Measurements from ENCODE around the gene COA4.

The COA4 gene

DNA sequence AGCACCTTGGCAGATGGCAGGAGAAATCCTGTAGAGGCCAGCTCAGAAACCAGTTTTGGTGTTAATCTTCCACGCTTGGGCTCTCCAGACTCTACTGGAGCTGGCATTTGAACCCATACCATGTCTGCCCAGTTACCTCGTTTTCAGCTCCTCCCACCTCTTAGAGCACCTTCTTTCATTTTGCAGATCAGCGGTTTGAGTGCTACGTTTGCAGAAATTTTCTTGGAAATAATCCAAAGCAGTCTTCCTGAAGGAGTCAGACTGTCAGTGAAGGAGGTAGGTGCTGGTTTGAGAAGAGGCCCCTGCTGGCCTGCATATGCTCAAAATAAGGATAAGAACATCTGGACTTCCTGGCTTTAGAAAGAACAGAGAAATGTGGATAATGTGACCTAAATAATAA is 13.7 kb downstream of the COA4 start:
- DNase-seq: no peak

DNA sequence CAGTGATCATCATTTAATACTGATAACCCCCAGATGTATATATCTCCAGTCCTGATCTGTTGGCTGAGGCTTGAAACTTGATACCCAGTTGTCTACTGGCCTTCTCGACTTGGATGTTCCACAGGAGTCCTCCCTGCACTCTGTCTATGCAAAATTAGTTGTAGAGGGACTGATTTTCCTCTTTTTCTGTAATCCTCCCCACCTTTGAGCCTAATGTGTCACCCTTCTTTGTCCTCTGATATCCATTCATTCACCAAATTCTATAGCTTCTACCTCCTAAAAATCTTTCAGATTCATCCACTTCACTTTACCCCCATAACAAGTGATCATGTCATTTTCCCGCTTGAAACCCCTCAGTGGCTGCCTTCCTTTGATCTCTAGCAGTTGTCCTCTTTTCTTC is 16.4 kb downstream of the COA4 start:
- no peak for DNase-seq

DNA sequence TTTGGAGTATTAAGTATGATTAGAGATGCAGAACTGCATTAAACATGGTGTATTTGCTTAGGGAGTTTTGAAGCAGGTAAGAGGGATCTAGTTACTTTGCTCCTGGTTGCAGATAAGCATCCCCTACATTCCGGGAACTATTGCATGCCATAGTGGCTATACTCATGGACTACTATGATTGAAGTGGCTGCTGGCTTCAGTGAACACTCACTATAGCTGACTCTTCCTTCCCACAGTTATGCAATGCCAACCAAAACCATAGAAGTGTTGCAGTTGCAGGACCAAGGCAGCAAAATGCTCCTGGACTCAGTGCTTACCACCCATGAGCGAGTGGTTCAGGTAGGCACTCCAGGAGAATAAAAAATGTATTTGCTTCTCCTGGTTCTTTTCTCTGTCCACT is 17.0 kb downstream of the COA4 start:
- no peak for DNase-seq

DNA sequence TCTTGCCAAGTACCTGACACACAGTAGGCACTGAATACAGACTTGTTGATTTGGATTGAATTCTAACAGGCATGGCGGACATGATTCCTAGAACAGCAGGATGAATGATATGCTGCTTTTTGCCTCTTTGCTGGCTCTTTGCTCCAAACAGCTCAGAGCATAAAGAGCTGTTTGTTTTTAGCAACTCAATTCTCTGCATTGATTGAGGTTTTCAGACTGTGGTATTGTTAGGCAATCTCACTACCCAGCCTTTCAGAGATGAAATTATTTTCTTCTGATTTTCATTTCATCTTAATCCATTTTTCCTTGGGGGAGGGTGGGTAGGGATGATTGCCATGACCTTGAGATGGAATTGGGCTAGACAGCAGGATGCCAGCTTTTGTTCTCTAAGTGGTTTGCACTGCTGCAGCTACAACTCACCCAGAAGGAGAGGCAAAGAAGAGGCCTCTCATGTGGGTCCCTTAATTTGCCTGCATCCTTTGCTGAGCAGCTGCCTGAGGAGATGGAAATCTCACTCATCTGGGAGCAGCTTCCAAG is 20.5 kb downstream of the COA4 start:
- no peak for DNase-seq

DNA sequence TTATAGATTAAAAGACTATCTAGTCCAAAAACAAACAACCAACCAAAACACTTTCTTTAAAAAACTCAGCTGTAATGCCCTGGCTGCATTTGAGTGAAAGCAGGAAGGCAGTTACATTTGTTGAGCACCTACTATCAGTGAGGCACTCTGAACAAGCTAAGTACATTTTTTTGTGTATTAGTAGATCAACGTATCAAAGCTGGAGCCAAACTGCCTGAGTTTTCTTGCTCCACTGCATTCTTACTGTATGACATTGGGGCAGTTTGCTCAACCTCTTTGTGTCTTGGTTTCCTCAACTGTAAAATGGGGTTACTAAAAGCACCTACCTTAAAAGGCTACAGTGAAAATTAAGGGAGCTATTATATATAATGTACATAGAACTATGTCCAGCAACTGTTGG is 22.0 kb downstream of the COA4 start:
- no peak for DNase-seq

DNA sequence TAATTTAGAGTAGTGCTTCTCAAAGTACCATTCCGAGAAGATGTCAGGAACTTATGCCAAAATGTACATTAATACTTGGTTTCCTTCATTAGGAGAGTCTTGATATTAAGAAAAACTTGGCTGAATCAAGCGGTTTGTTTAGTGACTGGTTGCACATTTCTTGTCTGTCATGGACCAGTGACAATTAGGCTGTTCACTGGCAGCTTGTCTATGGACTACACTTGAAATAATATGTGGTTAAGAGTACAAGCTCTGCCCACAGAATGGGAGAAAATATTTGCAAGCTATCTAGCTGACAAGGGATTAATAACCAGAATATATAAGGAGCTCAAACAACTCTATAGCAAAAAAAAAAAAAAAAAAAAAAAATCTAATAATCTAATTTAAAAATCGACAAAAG is 24.6 kb downstream of the COA4 start:
- DNase-seq: no peak

DNA sequence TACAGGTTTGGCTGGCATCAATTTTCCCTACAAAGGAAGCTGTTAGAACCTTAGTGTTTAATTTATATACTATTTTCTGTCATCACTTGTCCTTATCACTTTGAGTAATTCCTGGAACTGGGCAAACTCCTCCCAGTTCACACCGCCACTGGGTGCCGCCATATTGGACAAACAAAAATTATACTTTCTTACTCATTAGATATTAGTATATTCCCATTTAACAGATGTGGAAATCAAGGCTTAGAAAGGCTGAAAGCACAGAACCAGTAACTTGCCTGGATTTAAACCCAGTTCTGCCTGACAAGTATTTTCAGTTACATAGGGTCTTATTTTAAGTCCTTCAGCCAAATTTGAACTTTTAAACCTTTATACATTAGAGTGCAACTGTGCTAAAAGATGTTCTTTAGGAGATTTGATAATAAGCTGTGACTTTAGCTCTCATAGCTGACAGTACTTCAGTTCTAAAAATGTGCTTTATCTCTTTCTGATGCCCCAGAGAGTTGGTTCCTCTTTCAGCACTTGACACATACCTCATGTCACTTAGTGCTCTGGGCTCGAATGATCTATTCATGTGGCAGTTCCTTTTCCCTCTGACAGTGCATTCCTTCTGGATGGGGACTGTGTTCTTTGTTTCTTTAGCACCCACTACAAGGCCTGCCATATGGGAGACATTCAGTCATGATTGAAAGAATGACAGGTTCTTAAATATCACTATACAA is 25.4 kb downstream of the COA4 start:
- no peak for DNase-seq

DNA sequence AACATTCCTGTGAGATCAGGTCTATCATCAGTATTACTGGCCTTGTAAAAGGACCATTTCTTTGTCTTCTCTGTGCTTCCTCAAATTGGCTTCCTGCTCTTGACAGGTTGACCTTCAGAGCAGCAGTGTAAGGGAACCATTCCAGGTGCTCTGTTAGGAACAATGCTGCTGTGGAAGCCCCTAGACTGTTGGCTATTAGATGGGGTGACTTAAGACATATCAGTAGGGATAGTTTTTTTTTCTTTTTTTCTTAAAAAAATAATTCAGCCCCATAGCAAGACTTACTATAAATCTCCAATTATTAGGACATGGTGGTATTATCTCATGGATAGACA is 37.6 kb downstream of the COA4 start:
- no peak for DNase-seq

DNA sequence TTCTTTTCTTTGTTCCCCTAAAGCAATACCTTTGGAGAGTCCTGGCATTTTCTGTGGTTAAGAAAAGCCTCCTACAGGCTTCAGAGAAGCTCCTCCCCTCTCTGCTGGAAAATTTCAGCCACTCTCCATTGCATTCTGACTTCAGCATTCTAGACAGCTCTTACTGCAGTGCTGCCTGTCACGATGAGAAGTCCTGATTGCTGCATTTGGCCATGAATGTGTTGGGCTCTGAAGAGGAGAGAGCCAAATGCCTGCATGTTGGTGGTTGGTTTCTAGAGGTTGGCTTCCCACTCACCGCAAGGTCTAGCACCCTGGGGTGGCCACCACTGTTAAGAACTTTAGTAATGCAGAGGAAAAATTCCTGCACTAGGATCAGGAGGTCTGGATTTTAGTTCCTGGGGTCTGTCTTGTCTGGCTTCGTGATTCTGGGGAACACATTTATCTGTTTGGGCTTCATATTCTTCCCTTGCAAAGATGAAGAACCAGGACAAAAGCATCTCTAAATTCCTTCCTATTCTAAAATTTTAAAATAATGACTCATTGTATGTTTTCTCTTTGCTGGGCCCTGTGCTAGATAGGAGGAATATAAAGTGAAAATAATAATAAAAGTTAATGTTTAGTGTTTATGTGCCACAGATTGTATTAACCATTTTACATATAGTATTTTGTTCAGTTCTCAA is 38.1 kb downstream of the COA4 start:
- no peak for DNase-seq

DNA sequence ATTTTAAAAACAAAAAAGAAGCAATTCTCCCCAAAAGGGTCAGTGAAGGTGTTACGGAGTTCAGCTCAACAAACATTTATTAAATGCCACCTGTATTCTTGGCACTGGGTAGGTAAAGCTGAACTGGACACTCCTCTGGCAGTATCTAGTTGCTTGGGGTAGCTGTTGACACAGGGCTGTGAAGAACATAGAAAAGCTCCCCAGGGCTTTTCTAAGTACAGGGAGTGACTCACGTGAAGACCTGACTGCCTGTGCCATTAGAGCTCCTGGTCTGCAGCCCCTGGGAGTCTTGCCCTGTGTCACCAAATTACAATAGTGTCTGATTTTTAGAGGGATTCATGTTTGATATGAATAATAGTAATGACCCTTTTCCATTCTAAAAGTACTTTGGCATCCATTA is 43.6 kb downstream of the COA4 start:
- DNase-seq: no peak

DNA sequence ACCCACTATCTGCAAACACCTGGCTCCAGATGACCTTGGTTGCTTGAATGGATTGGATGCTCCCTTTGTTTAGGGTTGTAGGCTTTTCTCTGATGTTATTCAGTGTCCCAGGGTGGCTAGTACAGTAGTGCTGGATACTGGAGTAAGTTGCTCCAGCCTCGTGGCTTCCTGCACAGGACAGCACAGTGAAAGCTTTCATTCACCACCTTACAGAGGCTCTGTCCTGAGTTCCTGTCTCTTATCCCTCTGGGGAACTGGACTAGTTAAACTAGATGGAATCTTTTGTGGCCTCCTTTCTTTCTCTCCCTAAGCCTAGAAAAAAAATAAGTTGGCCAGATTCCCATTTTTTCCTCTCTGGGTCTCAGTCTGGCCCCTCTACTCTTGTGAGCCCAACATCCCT is 46.4 kb downstream of the COA4 start:
- no peak for DNase-seq

All from NCI-H1436 treated with DMSO at 0.1 percent for 48 hours (cell line).